Neural cell (in vitro differentiated cells): ENCODE data around the gene CYP1A2. TPM values are rescaled to one million over a fixed set of nuclear protein-coding genes. Genes with fewer than 3 reads are reported as not detected.

Source experiments
- H2AFZ ChIP-seq: fragments of 200-600, 300-800 bp; sonication (generic), shearing (Covaris generic); 2 replicates; pipeline ENCODE4 v1.6.0; 2014; ENCODE audit warnings: low read depth, mild to moderate bottlenecking, antibody characterized with exemption, low read length, moderate library complexity
- H3F3A ChIP-seq: fragments of 200-600 bp; shearing (Covaris generic); 2 replicates; pipeline ENCODE4 v1.6.1; 2016; ENCODE audit warnings: mild to moderate bottlenecking, moderate library complexity, mixed read lengths, antibody characterized with exemption, low read length; ENCODE audit not compliant: insufficient read depth, poor library complexity, severe bottlenecking
- H3K27ac ChIP-seq: fragments of 200-600, 300-800 bp; sonication (generic), shearing (Covaris generic); 2 replicates; pipeline ENCODE4 v1.5.1; 2014; ENCODE audit warnings: mild to moderate bottlenecking, low read length, moderate library complexity
- H3K27me3 ChIP-seq: fragments of 300-800, 200-600 bp; sonication (generic), shearing (Covaris generic); 2 replicates; pipeline ENCODE4 v1.6.0; 2014; ENCODE audit warnings: mild to moderate bottlenecking, low read depth, low read length, moderate library complexity; ENCODE audit not compliant: insufficient read depth
- H3K36me3 ChIP-seq: fragments of 300-800, 200-600 bp; sonication (generic), shearing (Covaris generic); 2 replicates; pipeline ENCODE4 v1.5.1; 2014; ENCODE audit warnings: mild to moderate bottlenecking, antibody characterized with exemption, low read length, moderate library complexity; ENCODE audit not compliant: insufficient read depth
- H3K4me2 ChIP-seq: fragments of 300-800, 200-600 bp; sonication (generic), shearing (Covaris generic); 2 replicates; pipeline ENCODE4 v1.6.0; 2014; ENCODE audit warnings: mild to moderate bottlenecking, low read length
- H3K4me3 ChIP-seq: fragments of 300-800, 200-600 bp; sonication (generic), shearing (Covaris generic); 2 replicates; pipeline ENCODE4 v1.5.1; 2014; ENCODE audit warnings: mild to moderate bottlenecking, low read length, moderate library complexity
- H3K79me2 ChIP-seq: fragments of 200-600 bp; shearing (Covaris generic); replicated peaks from 2 replicates; pipeline ENCODE4 v1.6.0; 2014; ENCODE audit warnings: mild to moderate bottlenecking, low read length, moderate library complexity; ENCODE audit not compliant: insufficient read depth
- H3K9ac ChIP-seq: fragments of 300-800, 200-600 bp; sonication (generic), shearing (Covaris generic); 2 replicates; pipeline ENCODE4 v1.6.1; 2016; ENCODE audit warnings: mild to moderate bottlenecking, low read length, mixed read lengths
- H3K9me2 ChIP-seq: fragments of 200-600 bp; shearing (Covaris generic); 2 replicates; pipeline ENCODE4 v1.6.1; 2016; ENCODE audit warnings: mild to moderate bottlenecking, low read length, mixed read lengths; ENCODE audit not compliant: insufficient read depth
- H3K9me3 ChIP-seq: fragments of 200-600, 300-800 bp; sonication (generic), shearing (Covaris generic); 2 replicates; pipeline ENCODE4 v1.6.1; 2016; ENCODE audit warnings: mild to moderate bottlenecking, mixed run types, low read length, moderate library complexity, mixed read lengths
- H4K20me1 ChIP-seq: fragments of 200-600 bp; shearing (Covaris generic); 2 replicates; pipeline ENCODE4 v1.6.1; 2016; ENCODE audit warnings: mild to moderate bottlenecking, mixed run types; ENCODE audit not compliant: insufficient read depth
- EP300 ChIP-seq: fragments of 450-650 bp; conservative IDR thresholded peaks from 2 replicates; pipeline ENCODE4 v1.6.1; 2014; ENCODE audit warnings: antibody characterized with exemption, mild to moderate bottlenecking, moderate library complexity; ENCODE audit not compliant: poor library complexity, severe bottlenecking
- EZH2 ChIP-seq: fragments of 200-600, 300-800 bp; shearing (Covaris generic), sonication (generic); IDR thresholded peaks from 2 replicates; pipeline ENCODE4 v1.6.1; 2014; ENCODE audit warnings: antibody characterized with exemption, low read length, borderline replicate concordance, mild to moderate bottlenecking; ENCODE audit not compliant: insufficient read depth, poor library complexity, severe bottlenecking
- MXI1 ChIP-seq: fragments of 450-650 bp; conservative IDR thresholded peaks from 2 replicates; pipeline ENCODE4 v1.6.1; 2014; ENCODE audit warnings: antibody characterized with exemption, mild to moderate bottlenecking; ENCODE audit not compliant: poor library complexity, severe bottlenecking
- POLR2AphosphoS5 ChIP-seq: IDR thresholded peaks from 2 replicates; pipeline ENCODE4 v1.6.1; 2012
- RAD21 ChIP-seq: fragments of 450-650 bp; conservative IDR thresholded peaks from 2 replicates; pipeline ENCODE4 v1.6.1; 2014; ENCODE audit warnings: antibody characterized with exemption, mild to moderate bottlenecking, moderate library complexity
- SMC3 ChIP-seq: fragments of 450-650 bp; conservative IDR thresholded peaks from 2 replicates; pipeline ENCODE4 v1.6.1; 2014; ENCODE audit warnings: antibody characterized with exemption, mild to moderate bottlenecking, moderate library complexity; ENCODE audit not compliant: poor library complexity
- TAF1 ChIP-seq: IDR thresholded peaks from 2 replicates; pipeline ENCODE4 v1.6.1; 2012; ENCODE audit warnings: low read depth
- polyA plus RNA-seq: library from polyadenylated mRNA; depleted of rRNA; stranded (reverse); fragments of >200 nt; gene quantifications from 2 replicates; pipeline ENCODE4 v1.2.3, GENCODE V29; 2014
- TF ChIP-seq, protein P1 (sequence below): IDR thresholded peaks from 2 replicates; pipeline ENCODE4 v1.6.1; 2012; ENCODE audit warnings: borderline replicate concordance
- TF ChIP-seq, protein P2 (sequence below): fragments of 450-650 bp; IDR thresholded peaks from 2 replicates; pipeline ENCODE4 v1.5.1; 2014; ENCODE audit warnings: antibody characterized with exemption, mild to moderate bottlenecking, moderate library complexity; ENCODE audit not compliant: poor library complexity, severe bottlenecking

CYP1A2 gene
- polyA plus RNA-seq, 1 donor from 2014 or later, result not detected

DNA sequence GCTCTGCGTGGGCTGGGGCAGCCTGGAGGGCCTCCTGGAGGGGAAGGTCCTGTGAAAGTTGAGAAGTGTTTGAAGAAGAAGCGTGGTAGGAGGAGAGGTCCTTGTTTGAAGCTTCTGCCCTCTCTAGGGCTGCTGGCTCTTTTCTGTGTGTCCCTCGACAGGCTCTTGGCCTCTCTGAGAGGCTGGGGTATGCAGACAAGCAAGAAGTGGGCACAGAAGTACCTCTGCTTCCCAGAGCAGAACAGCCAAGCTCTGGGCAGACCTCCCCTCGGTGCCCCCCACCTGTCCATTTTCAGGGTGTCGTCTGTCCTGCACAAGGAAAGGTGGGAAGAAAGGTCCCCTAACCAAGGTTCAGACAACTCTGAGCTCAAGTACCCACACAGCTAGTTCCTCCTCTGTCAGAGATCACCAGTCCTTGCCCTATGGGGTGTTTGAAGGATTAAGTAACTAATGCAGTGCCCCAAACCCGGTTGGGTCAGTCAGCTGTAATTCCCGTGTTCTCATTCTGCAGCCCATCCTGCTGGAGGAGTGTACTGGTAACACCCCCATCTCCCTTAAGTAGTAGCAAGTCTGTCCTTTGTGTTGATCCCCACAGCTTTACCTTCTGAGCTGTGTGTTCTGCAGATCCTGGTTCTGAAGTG, 39.5 kb downstream of the CYP1A2 start:
- no peaks in the 10 kb centered on the region for H3K9me2 ChIP-seq
- H3K27ac ChIP-seq, result no peak overlapping the region
- H3K4me3 ChIP-seq, result no peak overlapping the region

DNA sequence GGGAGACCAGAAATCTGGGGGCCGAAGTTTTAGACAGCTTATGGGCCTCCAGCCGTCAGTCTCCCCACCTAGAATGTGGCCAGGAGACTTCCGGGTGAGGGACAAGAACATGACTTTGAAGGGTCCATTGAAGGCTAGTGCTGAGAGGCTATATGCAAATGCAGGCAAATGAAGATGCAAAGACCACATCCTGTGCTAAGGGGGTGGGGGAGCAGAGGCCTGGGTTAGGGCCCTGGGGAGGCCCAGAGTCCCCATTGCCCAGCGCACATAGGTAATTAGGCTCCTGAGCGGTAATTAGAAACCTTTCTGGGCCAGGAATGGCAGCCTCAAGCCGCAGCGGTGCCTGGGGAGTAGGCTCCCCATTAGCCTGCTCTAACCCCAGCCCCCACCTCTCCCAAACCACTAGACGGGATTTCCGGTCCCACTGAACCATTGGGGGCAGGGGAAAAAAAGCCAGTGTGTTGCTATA, 40.1 kb downstream of the CYP1A2 start:
- peaks cover 3% of the 10 kb centered on the region for H4K20me1 ChIP-seq
- H3K36me3 ChIP-seq, result no peaks in the 10 kb centered on the region
- no peak overlapping the region for H3K27ac ChIP-seq
- peaks cover 47% of the 10 kb centered on the region for H3K79me2 ChIP-seq
- no peak overlapping the region for H3K4me2 ChIP-seq
- no peak for TF ChIP-seq TAF1
- no peak for TF ChIP-seq SMC3
- no peak for TF ChIP-seq MXI1
- TF ChIP-seq POLR2AphosphoS5, result no peak
- TF ChIP-seq RAD21, result no peak
- TF ChIP-seq EZH2, result no peak
- TF ChIP-seq, protein P1, sequence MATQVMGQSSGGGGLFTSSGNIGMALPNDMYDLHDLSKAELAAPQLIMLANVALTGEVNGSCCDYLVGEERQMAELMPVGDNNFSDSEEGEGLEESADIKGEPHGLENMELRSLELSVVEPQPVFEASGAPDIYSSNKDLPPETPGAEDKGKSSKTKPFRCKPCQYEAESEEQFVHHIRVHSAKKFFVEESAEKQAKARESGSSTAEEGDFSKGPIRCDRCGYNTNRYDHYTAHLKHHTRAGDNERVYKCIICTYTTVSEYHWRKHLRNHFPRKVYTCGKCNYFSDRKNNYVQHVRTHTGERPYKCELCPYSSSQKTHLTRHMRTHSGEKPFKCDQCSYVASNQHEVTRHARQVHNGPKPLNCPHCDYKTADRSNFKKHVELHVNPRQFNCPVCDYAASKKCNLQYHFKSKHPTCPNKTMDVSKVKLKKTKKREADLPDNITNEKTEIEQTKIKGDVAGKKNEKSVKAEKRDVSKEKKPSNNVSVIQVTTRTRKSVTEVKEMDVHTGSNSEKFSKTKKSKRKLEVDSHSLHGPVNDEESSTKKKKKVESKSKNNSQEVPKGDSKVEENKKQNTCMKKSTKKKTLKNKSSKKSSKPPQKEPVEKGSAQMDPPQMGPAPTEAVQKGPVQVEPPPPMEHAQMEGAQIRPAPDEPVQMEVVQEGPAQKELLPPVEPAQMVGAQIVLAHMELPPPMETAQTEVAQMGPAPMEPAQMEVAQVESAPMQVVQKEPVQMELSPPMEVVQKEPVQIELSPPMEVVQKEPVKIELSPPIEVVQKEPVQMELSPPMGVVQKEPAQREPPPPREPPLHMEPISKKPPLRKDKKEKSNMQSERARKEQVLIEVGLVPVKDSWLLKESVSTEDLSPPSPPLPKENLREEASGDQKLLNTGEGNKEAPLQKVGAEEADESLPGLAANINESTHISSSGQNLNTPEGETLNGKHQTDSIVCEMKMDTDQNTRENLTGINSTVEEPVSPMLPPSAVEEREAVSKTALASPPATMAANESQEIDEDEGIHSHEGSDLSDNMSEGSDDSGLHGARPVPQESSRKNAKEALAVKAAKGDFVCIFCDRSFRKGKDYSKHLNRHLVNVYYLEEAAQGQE, result no peak
- TF ChIP-seq, protein P2, sequence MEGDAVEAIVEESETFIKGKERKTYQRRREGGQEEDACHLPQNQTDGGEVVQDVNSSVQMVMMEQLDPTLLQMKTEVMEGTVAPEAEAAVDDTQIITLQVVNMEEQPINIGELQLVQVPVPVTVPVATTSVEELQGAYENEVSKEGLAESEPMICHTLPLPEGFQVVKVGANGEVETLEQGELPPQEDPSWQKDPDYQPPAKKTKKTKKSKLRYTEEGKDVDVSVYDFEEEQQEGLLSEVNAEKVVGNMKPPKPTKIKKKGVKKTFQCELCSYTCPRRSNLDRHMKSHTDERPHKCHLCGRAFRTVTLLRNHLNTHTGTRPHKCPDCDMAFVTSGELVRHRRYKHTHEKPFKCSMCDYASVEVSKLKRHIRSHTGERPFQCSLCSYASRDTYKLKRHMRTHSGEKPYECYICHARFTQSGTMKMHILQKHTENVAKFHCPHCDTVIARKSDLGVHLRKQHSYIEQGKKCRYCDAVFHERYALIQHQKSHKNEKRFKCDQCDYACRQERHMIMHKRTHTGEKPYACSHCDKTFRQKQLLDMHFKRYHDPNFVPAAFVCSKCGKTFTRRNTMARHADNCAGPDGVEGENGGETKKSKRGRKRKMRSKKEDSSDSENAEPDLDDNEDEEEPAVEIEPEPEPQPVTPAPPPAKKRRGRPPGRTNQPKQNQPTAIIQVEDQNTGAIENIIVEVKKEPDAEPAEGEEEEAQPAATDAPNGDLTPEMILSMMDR, result no peak
- TF ChIP-seq EP300, result no peak
- H3K9me3 ChIP-seq, result no peaks in the 10 kb centered on the region
- H3K9ac ChIP-seq, result no peak overlapping the region
- H3K9me2 ChIP-seq, result no peaks in the 10 kb centered on the region
- H3K27me3 ChIP-seq, result no peaks in the 10 kb centered on the region
- no peaks in the 10 kb centered on the region for H3F3A ChIP-seq
- no peak overlapping the region for H2AFZ ChIP-seq
- no peak overlapping the region for H3K4me3 ChIP-seq

More for the DNA sequence above, 39.5 kb downstream of the CYP1A2 start:
- no peaks in the 10 kb centered on the region for H3F3A ChIP-seq
- H3K79me2 ChIP-seq, result peaks cover 53% of the 10 kb centered on the region
- H3K4me2 ChIP-seq, result no peak overlapping the region
- TF ChIP-seq SMC3 (no peak), TAF1 (no peak), RAD21 (no peak), EZH2 (no peak), POLR2AphosphoS5 (no peak), MXI1 (no peak), EP300 (no peak)
- TF ChIP-seq, protein P1, result no peak
- TF ChIP-seq, protein P2, result no peak
- H3K27me3 ChIP-seq, result no peaks in the 10 kb centered on the region
- no peak overlapping the region for H3K9ac ChIP-seq
- H3K36me3 ChIP-seq, result no peaks in the 10 kb centered on the region
- H4K20me1 ChIP-seq, result peaks cover 5% of the 10 kb centered on the region
- no peaks in the 10 kb centered on the region for H3K9me3 ChIP-seq
- H2AFZ ChIP-seq, result no peak overlapping the region
